ENCODE results near the gene SVOPL. TPM values are rescaled to one million over a fixed set of nuclear protein-coding genes. Genes with fewer than 3 reads are reported as not detected.

SVOPL gene
- total RNA-seq, 1 donor from 2014 or later = not detected

- no peak for TF ChIP-seq CTCF (IDR thresholded peaks at IDR 0.05)
- Mint-ChIP-seq H3K27ac (ENCODE audit: unreplicated experiment) (no peak overlapping the region), H3K9me3 (ENCODE audit: unreplicated experiment) (no peaks in the 10 kb centered on the region), H3K36me3 (ENCODE audit: unreplicated experiment) (peaks cover 43% of the 10 kb centered on the region), H3K4me3 (ENCODE audit: unreplicated experiment) (no peak overlapping the region), H3K27me3 (ENCODE audit: unreplicated experiment) (no peaks in the 10 kb centered on the region), H3K4me1 (ENCODE audit: unreplicated experiment) (no peaks in the 10 kb centered on the region)
- no peak for DNase-seq (ENCODE audit: extremely low spot score, unreplicated experiment)
Measured at GRCh38 chr7:138585283-138585993, 115.7 kb downstream of the SVOPL start.

- H3K27me3 Mint-ChIP-seq (ENCODE audit: unreplicated experiment) = no peaks in the 10 kb centered on the region
- no peaks in the 10 kb centered on the region for H3K9me3 Mint-ChIP-seq (ENCODE audit: unreplicated experiment)
- H3K4me1 Mint-ChIP-seq (ENCODE audit: unreplicated experiment) = no peaks in the 10 kb centered on the region
- H3K36me3 Mint-ChIP-seq (ENCODE audit: unreplicated experiment) = peaks cover 50% of the 10 kb centered on the region
- no peak for TF ChIP-seq CTCF (IDR thresholded peaks at IDR 0.05)
- no peak overlapping the region for H3K27ac Mint-ChIP-seq (ENCODE audit: unreplicated experiment)
- no peak overlapping the region for H3K4me3 Mint-ChIP-seq (ENCODE audit: unreplicated experiment)
- DNase-seq (ENCODE audit: extremely low spot score, unreplicated experiment) = no peak
Measured at GRCh38 chr7:138584696-138585095, 116.5 kb downstream of the SVOPL start.

GRCh38 chr7:138584283-138584682, 116.9 kb downstream of the SVOPL start:
- no peak for TF ChIP-seq CTCF (IDR thresholded peaks at IDR 0.05)
- H3K9me3 Mint-ChIP-seq (ENCODE audit: unreplicated experiment) = no peaks in the 10 kb centered on the region
- H3K27ac Mint-ChIP-seq (ENCODE audit: unreplicated experiment) = no peak overlapping the region

GRCh38 chr7:138581065-138581464, 120.1 kb downstream of the SVOPL start:
- peaks cover 7% of the 10 kb centered on the region for H3K9me3 Mint-ChIP-seq (ENCODE audit: unreplicated experiment)
- TF ChIP-seq CTCF (IDR thresholded peaks at IDR 0.05) = no peak
- no peaks in the 10 kb centered on the region for H3K4me1 Mint-ChIP-seq (ENCODE audit: unreplicated experiment)
- H3K4me3 Mint-ChIP-seq (ENCODE audit: unreplicated experiment) = no peak overlapping the region
- no peaks in the 10 kb centered on the region for H3K27me3 Mint-ChIP-seq (ENCODE audit: unreplicated experiment)
- peaks cover 61% of the 10 kb centered on the region for H3K36me3 Mint-ChIP-seq (ENCODE audit: unreplicated experiment)
- no peak overlapping the region for H3K27ac Mint-ChIP-seq (ENCODE audit: unreplicated experiment)
- DNase-seq (ENCODE audit: extremely low spot score, unreplicated experiment) = no peak

More at GRCh38 chr7:138584283-138584682, 116.9 kb downstream of the SVOPL start:
- no peaks in the 10 kb centered on the region for H3K4me1 Mint-ChIP-seq (ENCODE audit: unreplicated experiment)
- no peak overlapping the region for H3K4me3 Mint-ChIP-seq (ENCODE audit: unreplicated experiment)
- no peak for DNase-seq (ENCODE audit: extremely low spot score, unreplicated experiment)
- peaks cover 54% of the 10 kb centered on the region for H3K36me3 Mint-ChIP-seq (ENCODE audit: unreplicated experiment)
- H3K27me3 Mint-ChIP-seq (ENCODE audit: unreplicated experiment) = no peaks in the 10 kb centered on the region

GRCh38 chr7:138579671-138580070, 121.5 kb downstream of the SVOPL start:
- DNase-seq (ENCODE audit: extremely low spot score, unreplicated experiment) = no peak
- no peak for TF ChIP-seq CTCF (IDR thresholded peaks at IDR 0.05)
- H3K27ac Mint-ChIP-seq (ENCODE audit: unreplicated experiment) = no peak overlapping the region
- H3K4me1 Mint-ChIP-seq (ENCODE audit: unreplicated experiment) = no peaks in the 10 kb centered on the region
- H3K36me3 Mint-ChIP-seq (ENCODE audit: unreplicated experiment) = peaks cover 64% of the 10 kb centered on the region
- H3K9me3 Mint-ChIP-seq (ENCODE audit: unreplicated experiment) = peaks cover 7% of the 10 kb centered on the region
- H3K4me3 Mint-ChIP-seq (ENCODE audit: unreplicated experiment) = no peak overlapping the region
- no peaks in the 10 kb centered on the region for H3K27me3 Mint-ChIP-seq (ENCODE audit: unreplicated experiment)
